Thyroid gland (tissue), 4 donors: ENCODE results near the gene ME3.

Experiments used
- POLR2A ChIP-seq, 2 donors: fragments of 450-650 bp; IDR thresholded peaks; one replicate each; pipeline ENCODE4 v1.6.1; 2017; ENCODE audit warnings: antibody characterized with exemption in 2 of 2, mild to moderate bottlenecking in 2 of 2, moderate library complexity in 1 of 2
- TF ChIP-seq, protein P1 (sequence below), 6 experiments: fragments of 200-600 bp in 3 of 6; fragments of 450-650 bp in 3 of 6; sonication (generic) in 3 of 6; IDR thresholded peaks; one replicate each; pipeline ENCODE4 v1.5.1; 2016 to 2019; ENCODE audit warnings: antibody characterized with exemption in 6 of 6, mild to moderate bottlenecking in 2 of 6, inconsistent platforms in 1 of 6, moderate library complexity in 1 of 6

DNA sequence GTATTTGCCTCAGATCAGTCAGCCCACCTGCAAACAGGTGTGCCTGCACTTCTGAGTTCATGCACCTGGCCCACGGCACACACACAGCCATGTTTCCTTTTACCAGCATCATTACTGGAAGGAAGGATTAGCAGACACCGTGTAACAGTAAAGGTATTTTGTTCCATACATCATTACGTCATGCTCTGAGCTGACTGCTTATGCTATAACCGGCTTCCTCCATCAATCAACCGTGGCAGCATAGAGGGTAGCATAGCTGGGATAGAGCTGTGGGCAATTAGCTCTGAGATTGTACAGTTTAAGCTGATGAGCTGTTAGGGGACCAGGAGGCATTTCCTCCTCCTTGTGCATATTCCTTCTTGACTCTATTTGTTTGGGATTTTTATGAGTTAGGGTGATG is 102.4 kb downstream of the ME3 start:
- TF ChIP-seq, protein P1, sequence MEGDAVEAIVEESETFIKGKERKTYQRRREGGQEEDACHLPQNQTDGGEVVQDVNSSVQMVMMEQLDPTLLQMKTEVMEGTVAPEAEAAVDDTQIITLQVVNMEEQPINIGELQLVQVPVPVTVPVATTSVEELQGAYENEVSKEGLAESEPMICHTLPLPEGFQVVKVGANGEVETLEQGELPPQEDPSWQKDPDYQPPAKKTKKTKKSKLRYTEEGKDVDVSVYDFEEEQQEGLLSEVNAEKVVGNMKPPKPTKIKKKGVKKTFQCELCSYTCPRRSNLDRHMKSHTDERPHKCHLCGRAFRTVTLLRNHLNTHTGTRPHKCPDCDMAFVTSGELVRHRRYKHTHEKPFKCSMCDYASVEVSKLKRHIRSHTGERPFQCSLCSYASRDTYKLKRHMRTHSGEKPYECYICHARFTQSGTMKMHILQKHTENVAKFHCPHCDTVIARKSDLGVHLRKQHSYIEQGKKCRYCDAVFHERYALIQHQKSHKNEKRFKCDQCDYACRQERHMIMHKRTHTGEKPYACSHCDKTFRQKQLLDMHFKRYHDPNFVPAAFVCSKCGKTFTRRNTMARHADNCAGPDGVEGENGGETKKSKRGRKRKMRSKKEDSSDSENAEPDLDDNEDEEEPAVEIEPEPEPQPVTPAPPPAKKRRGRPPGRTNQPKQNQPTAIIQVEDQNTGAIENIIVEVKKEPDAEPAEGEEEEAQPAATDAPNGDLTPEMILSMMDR (IDR thresholded peaks at IDR 0.05), result no peak
- no peak for TF ChIP-seq POLR2A (IDR thresholded peaks at IDR 0.05)
